HepG2 (cell line): ENCODE data around the gene CCDC61. TPM values are rescaled to one million over a fixed set of nuclear protein-coding genes. Genes with fewer than 3 reads are reported as not detected.

Experiments used
- ATAC-seq: fragments of 200-7000 bp; cut with Tn5 transposase; 3 replicates; pipeline ENCODE4 v1.9.1; 2020; ENCODE audit warnings: mild to moderate bottlenecking, moderate library complexity
- BruUV-seq: library from RNA; stranded (reverse); fragments of 400-500 nt; replicated peaks from 2 replicates; lab custom pipeline; 2021; lab: Mats Ljungman, UMichigan
- CTCF ChIA-PET: fragments of 300-600 bp; formaldehyde crosslinking; extraction: SDS; loops from one replicate; lab custom pipeline; 2021; ENCODE audit warnings: low total read pairs, inconsistent platforms, low intra/inter-chr PET ratio; lab: Yijun Ruan, JAX
- POLR2A ChIA-PET: fragments of 350-600 bp; sonication (Branson Sonifier 250); formaldehyde crosslinking; loops from one replicate; lab custom pipeline; 2020; ENCODE audit warnings: antibody characterized with exemption, inconsistent platforms; lab: Yijun Ruan, JAX
- DNase-seq: peaks from one replicate; pipeline ENCODE4 v3.0.0-alpha.2; 2015; ENCODE audit warnings: low spot score
- FAIRE-seq: peaks from 3 replicates; lab custom pipeline; 2011; peaks lifted over from hg19 to GRCh38; lab: Jason Lieb, UNC
- H2AFZ ChIP-seq: one replicate; pipeline ENCODE4 v1.6.1; 2011; ENCODE audit warnings: low read length, inconsistent platforms
- H3K27ac ChIP-seq: fragments of 300-600 bp; 3 replicates; pipeline ENCODE4 v1.8.0; 2011; ENCODE audit warnings: mixed run types, mild to moderate bottlenecking, mixed read lengths, low read length, inconsistent platforms; ENCODE audit not compliant: insufficient read depth; ENCODE audit errors: extremely low read length
- H3K27me3 ChIP-seq, 2 experiments: fragments of 200-600 bp in 1 of 2; 2 replicates in 1 of 2; 3 replicates in 1 of 2; pipeline versions ENCODE4 v1.6.0 to v1.8.0; 2011; ENCODE audit warnings: low read length in 2 of 2, mild to moderate bottlenecking in 2 of 2, moderate library complexity in 2 of 2, inconsistent platforms in 1 of 2; ENCODE audit not compliant: insufficient read depth in 2 of 2, control insufficient read depth in 1 of 2
- H3K36me3 ChIP-seq, 2 experiments: fragments of 200-600 bp in 1 of 2; replicated peaks in 1 of 2; 2 replicates in 1 of 2; 3 replicates in 1 of 2; pipeline versions ENCODE4 v1.5.1 to v1.8.0; 2011; ENCODE audit warnings: low read length in 2 of 2, inconsistent platforms in 1 of 2; ENCODE audit not compliant: insufficient read depth in 2 of 2, control insufficient read depth in 1 of 2
- H3K4me1 ChIP-seq: 2 replicates; pipeline ENCODE4 v1.5.1; 2012; ENCODE audit warnings: low read length, inconsistent platforms; ENCODE audit not compliant: insufficient read depth
- H3K4me2 ChIP-seq: 2 replicates; pipeline ENCODE4 v1.6.0; 2011; ENCODE audit warnings: low read depth, low read length, inconsistent platforms
- H3K4me3 ChIP-seq, 3 experiments: fragments of 200-600 bp in 1 of 3; sonication (generic), shearing (Covaris generic) in 1 of 3; replicated peaks in 1 of 3; 2 replicates each; pipeline ENCODE4 v1.5.1; 2011 to 2016; ENCODE audit warnings: low read length in 3 of 3, inconsistent platforms in 2 of 3, low read depth in 2 of 3, mild to moderate bottlenecking in 2 of 3, control low read depth in 1 of 3, mixed read lengths in 1 of 3; ENCODE audit not compliant: insufficient read depth in 1 of 3
- H3K79me2 ChIP-seq: one replicate; pipeline ENCODE4 v1.6.1; 2011; ENCODE audit warnings: low read length, inconsistent platforms; ENCODE audit not compliant: insufficient read depth
- H3K9ac ChIP-seq: 2 replicates; pipeline ENCODE4 v1.6.0; 2011; ENCODE audit warnings: mild to moderate bottlenecking, low read depth, low read length, inconsistent platforms; ENCODE audit not compliant: insufficient read depth
- H3K9me3 ChIP-seq: 2 replicates; pipeline ENCODE4 v1.5.1; 2012; ENCODE audit warnings: mild to moderate bottlenecking, low read length
- H4K20me1 ChIP-seq: 2 replicates; pipeline ENCODE4 v1.6.0; 2011; ENCODE audit warnings: inconsistent platforms, mild to moderate bottlenecking, low read length, moderate library complexity; ENCODE audit not compliant: insufficient read depth
- CREB1 ChIP-seq, 2 experiments: fragments of 450-650 bp in 1 of 2; IDR thresholded peaks; 2 replicates each; pipeline ENCODE4 v1.6.1; 2016 to 2017; ENCODE audit warnings: control low read depth in 1 of 2, mild to moderate bottlenecking in 1 of 2, missing compliant biosample characterization in 1 of 2, missing genetic modification characterization in 1 of 2
- DNMT1 ChIP-seq: sonication (generic); formaldehyde crosslinking; IDR thresholded peaks from 2 replicates; pipeline ENCODE4 v1.5.1; 2020; ENCODE audit warnings: mild to moderate bottlenecking, missing genetic modification reagents
- EHMT2 ChIP-seq: fragments of 200-600 bp; sonication (generic); IDR thresholded peaks from 2 replicates; pipeline ENCODE4 v1.7.0; 2017; ENCODE audit warnings: antibody characterized with exemption, low read depth, low read length, borderline replicate concordance
- FOSL2 ChIP-seq: sonication (generic); formaldehyde crosslinking; IDR thresholded peaks from 2 replicates; pipeline ENCODE4 v1.4.0; 2020; ENCODE audit warnings: missing genetic modification reagents
- FOXA3 ChIP-seq: IDR thresholded peaks from 2 replicates; pipeline ENCODE4 v1.6.1; 2016; ENCODE audit warnings: missing genetic modification reagents, missing compliant biosample characterization
- GLI4 ChIP-seq: sonication (generic); formaldehyde crosslinking; IDR thresholded peaks from 2 replicates; pipeline ENCODE4 v1.5.1; 2020; ENCODE audit warnings: missing genetic modification reagents, mild to moderate bottlenecking, moderate library complexity, borderline replicate concordance
- GTF2F1 ChIP-seq: fragments of 150-350 bp; IDR thresholded peaks from 2 replicates; pipeline ENCODE4 v1.6.1; 2014; ENCODE audit warnings: low read length
- KLF16 ChIP-seq, 2 experiments: sonication (generic) in 1 of 2; formaldehyde crosslinking in 1 of 2; IDR thresholded peaks; 2 replicates each; pipeline versions ENCODE4 v1.6.1 to v1.8.0; 2016 to 2023; ENCODE audit warnings: missing genetic modification reagents in 2 of 2, missing compliant biosample characterization in 1 of 2
- MED8 ChIP-seq: sonication (generic); formaldehyde crosslinking; IDR thresholded peaks from 2 replicates; pipeline ENCODE4 v1.8.1; 2023; ENCODE audit warnings: mild to moderate bottlenecking, missing genetic modification reagents; ENCODE audit not compliant: insufficient replicate concordance
- PHF21A ChIP-seq: sonication (generic); formaldehyde crosslinking; IDR thresholded peaks from 2 replicates; pipeline ENCODE4 v1.5.0; 2020; ENCODE audit warnings: mild to moderate bottlenecking, missing genetic modification reagents
- PRDM15 ChIP-seq: sonication (generic); formaldehyde crosslinking; IDR thresholded peaks from 2 replicates; pipeline ENCODE4 v1.4.0; 2020; ENCODE audit warnings: missing genetic modification reagents
- SCMH1 ChIP-seq: sonication (generic); formaldehyde crosslinking; IDR thresholded peaks from 2 replicates; pipeline ENCODE4 v1.9.0; 2021; ENCODE audit warnings: missing genetic modification reagents, mild to moderate bottlenecking, borderline replicate concordance
- SMC3 ChIP-seq: IDR thresholded peaks from 2 replicates; pipeline ENCODE4 v1.6.1; 2011; ENCODE audit warnings: low read length, improper control_type of control experiment
- TMF1 ChIP-seq: sonication (generic); formaldehyde crosslinking; IDR thresholded peaks from 2 replicates; pipeline ENCODE4 v1.8.1; 2022; ENCODE audit warnings: low read depth, missing genetic modification reagents
- ZFP90 ChIP-seq: sonication (generic); formaldehyde crosslinking; IDR thresholded peaks from 2 replicates; pipeline ENCODE4 v1.8.0; 2022; ENCODE audit warnings: missing genetic modification reagents, mild to moderate bottlenecking, inconsistent platforms, borderline replicate concordance
- ZIK1 ChIP-seq: sonication (generic); formaldehyde crosslinking; IDR thresholded peaks from 2 replicates; pipeline ENCODE4 v1.5.0; 2020; ENCODE audit warnings: mild to moderate bottlenecking, low read depth, missing genetic modification reagents, borderline replicate concordance
- ZNF180 ChIP-seq: sonication (generic); formaldehyde crosslinking; IDR thresholded peaks from 2 replicates; pipeline ENCODE4 v1.4.0; 2020; ENCODE audit warnings: low read depth, missing genetic modification reagents, borderline replicate concordance
- ZNF235 ChIP-seq: sonication (generic); formaldehyde crosslinking; IDR thresholded peaks from 2 replicates; pipeline ENCODE4 v1.8.1; 2023; ENCODE audit warnings: mild to moderate bottlenecking, missing genetic modification reagents, borderline replicate concordance
- ZNF256 ChIP-seq: sonication (generic); formaldehyde crosslinking; conservative IDR thresholded peaks from 2 replicates; pipeline ENCODE4 v1.4.0; 2020; ENCODE audit warnings: missing genetic modification reagents
- ZNF337 ChIP-seq: sonication (generic); formaldehyde crosslinking; IDR thresholded peaks from 2 replicates; pipeline ENCODE4 v1.5.1; 2020; ENCODE audit warnings: missing genetic modification reagents, low read depth, mild to moderate bottlenecking, borderline replicate concordance
- ZNF33B ChIP-seq: sonication (generic); formaldehyde crosslinking; IDR thresholded peaks from 2 replicates; pipeline ENCODE4 v1.5.1; 2020; ENCODE audit warnings: mild to moderate bottlenecking, missing genetic modification reagents
- ZNF576 ChIP-seq: sonication (generic); formaldehyde crosslinking; IDR thresholded peaks from 2 replicates; pipeline ENCODE4 v1.4.0; 2020; ENCODE audit warnings: mild to moderate bottlenecking, missing genetic modification reagents
- ZNF737 ChIP-seq: sonication (generic); formaldehyde crosslinking; IDR thresholded peaks from 2 replicates; pipeline ENCODE4 v1.5.0; 2020; ENCODE audit warnings: missing genetic modification reagents, mild to moderate bottlenecking, borderline replicate concordance
- ZNF850 ChIP-seq: sonication (generic); formaldehyde crosslinking; conservative IDR thresholded peaks from 2 replicates; pipeline ENCODE4 v1.9.0; 2021; ENCODE audit warnings: mild to moderate bottlenecking, missing genetic modification reagents
- WGBS: methylation state at CpG from one replicate; pipeline ENCODE4 v1.1.6; 2017; ENCODE audit warnings: low lambda C conversion rate; 5-methylcytosine and 5-hydroxymethylcytosine counted together
- in situ Hi-C: cut with HindIII; loops from 2 replicates; pipeline ENCODE4 v1.10.0; 2017; ENCODE audit warnings: low pct_unique_long_range_greater_than_20kb; ENCODE audit not compliant: extremely low pct_ligation_motif_present
- intact Hi-C: fragments of 100-400 bp; cut with micrococcal nuclease; formaldehyde crosslinking; loops from one replicate; pipeline ENCODE4 v1.10.0; 2022; ENCODE audit not compliant: unreplicated experiment
- polyA plus RNA-seq, 8 experiments: library from polyadenylated mRNA; depleted of rRNA in 3 of 8; stranded (reverse) in 7 of 8; unstranded in 1 of 8; fragments of >200 nt; fragmentation: Illumina TruSeq in 4 of 8; extraction: Trizol in 4 of 8; gene quantifications; 2 replicates each; pipeline versions ENCODE4 v1.2.1 to v1.2.3, GENCODE V29; 2011 to 2016; ENCODE audit warnings: low read depth in 4 of 8, missing spikeins in 1 of 8, mixed read lengths in 1 of 8; ENCODE audit not compliant: insufficient read depth in 1 of 8
- total RNA-seq, 5 experiments: library from RNA; depleted of rRNA; stranded (reverse); fragments of >200 nt; fragmentation: Illumina TruSeq; extraction: Trizol; gene quantifications; 2 replicates each; pipeline ENCODE4 v1.2.3, GENCODE V29; 2016; ENCODE audit warnings: low read depth in 1 of 5

Gene CCDC61
- total and polyA plus RNA-seq, 2 of the 13 experiments (the other 11 are each of a cell fraction or from before 2014, with no cell fraction given) = 4.2 to 4.9 TPM

- CTCF ChIA-PET = no interaction called here
- FAIRE-seq = no peak
These were observed 25.6 kb upstream of the CCDC61 start for GRCh38 chr19:45969676-45970075.

GRCh38 chr19:45971260-45971902 is 23.9 kb upstream of the CCDC61 start:
- BruUV-seq = no TSS peak
- ATAC-seq = no peak
- H3K4me1 ChIP-seq = no peaks in the 10 kb centered on the region
- no peaks in the 10 kb centered on the region for H4K20me1 ChIP-seq
- CTCF ChIA-PET = no interaction called here
- H3K27ac ChIP-seq = no peak overlapping the region
- H3K79me2 ChIP-seq = no peaks in the 10 kb centered on the region
- in situ Hi-C loops (no loop called here), intact Hi-C loops (no loop called here)
- no peak overlapping the region for H2AFZ ChIP-seq
- no peak overlapping the region for H3K4me3 ChIP-seq
- 2% methylated on average over 9 of the region's 11 CpGs for WGBS
- POLR2A ChIA-PET = no interaction called here
- no peak overlapping the region for H3K4me2 ChIP-seq
- no peak overlapping the region for H3K9ac ChIP-seq
- no peaks in the 10 kb centered on the region for H3K36me3 ChIP-seq
- DNase-seq = no peak
- no peak for FAIRE-seq
- H3K9me3 ChIP-seq = no peaks in the 10 kb centered on the region
- peaks cover 0 to 45% of the 10 kb centered on the region in 2 experiments for H3K27me3 ChIP-seq
- TF ChIP-seq MED8 (CRISPR knock-in tag) (no peak), ZNF850 (CRISPR knock-in tag) (no peak), PRDM15 (CRISPR knock-in tag) (no peak), GLI4 (CRISPR knock-in tag) (no peak), ZNF737 (no peak), ZNF180 (no peak), ZNF235 (CRISPR knock-in tag) (no peak), ZNF576 (CRISPR knock-in tag) (no peak)

More at GRCh38 chr19:45969676-45970075, 25.6 kb upstream of the CCDC61 start:
- H3K4me3 ChIP-seq = no peak overlapping the region
- intact Hi-C loops = no loop called here
- TF ChIP-seq DNMT1 (CRISPR knock-in tag) (no peak), SMC3 (no peak), EHMT2 (no peak), KLF16 (CRISPR knock-in tag; IDR thresholded peaks at IDR 0.05) (no peak), GTF2F1 (no peak), FOSL2 (no peak), TMF1 (CRISPR knock-in tag) (no peak), SCMH1 (CRISPR knock-in tag) (no peak), ZNF337 (CRISPR knock-in tag) (no peak), FOXA3 (no peak), CREB1 (IDR thresholded peaks at IDR 0.05) (no peak), CREB1 (CRISPR knock-in tag; IDR thresholded peaks at IDR 0.05) (no peak), ZNF33B (no peak), ZNF256 (no peak), PHF21A (CRISPR knock-in tag) (no peak), ZIK1 (CRISPR knock-in tag) (no peak), ZFP90 (CRISPR knock-in tag) (no peak)
- H3K9ac ChIP-seq = no peak overlapping the region
- H3K36me3 ChIP-seq = no peaks in the 10 kb centered on the region
- 31% methylated on average over 5 of the region's 5 CpGs for WGBS
- no TSS peak for BruUV-seq
- no peaks in the 10 kb centered on the region for H3K79me2 ChIP-seq
- in situ Hi-C loops = no loop called here
- H3K4me1 ChIP-seq = no peaks in the 10 kb centered on the region
- DNase-seq (no peak), ATAC-seq (no peak)
- no peak overlapping the region for H3K27ac ChIP-seq
- H4K20me1 ChIP-seq = no peaks in the 10 kb centered on the region
- peaks cover 0 to 33% of the 10 kb centered on the region in 2 experiments; a peak in 4 of 5 replicates for H3K27me3 ChIP-seq
- POLR2A ChIA-PET = no interaction called here
- H3K9me3 ChIP-seq = no peaks in the 10 kb centered on the region
- no peak overlapping the region for H2AFZ ChIP-seq
- no peak overlapping the region for H3K4me2 ChIP-seq
